Measurements from ENCODE around the gene AXIN2. TPM values are rescaled to one million over a fixed set of nuclear protein-coding genes. Genes with fewer than 3 reads are reported as not detected.

The AXIN2 gene
- total RNA-seq, 4 donors from 2014 or later: 15.3 to 23.7 (median 20.5) TPM

GRCh38 chr17:65557349-65558310 lies 3.8 kb downstream of the AXIN2 start:
- DNase-seq (ENCODE audit: low spot score in 2 of 2): no peak
- H3K27ac ChIP-seq: peak overlapping the region in 2 of 4 donors; percentile 55 to 90
- H3K4me3 ChIP-seq: peak overlapping the region in 1 of 4 donors; percentile 74
- H3K36me3 ChIP-seq: no peaks in the 10 kb centered on the region
- no peaks in the 10 kb centered on the region for H3K9me3 ChIP-seq
- peaks cover 0 to 25% (median 14%) of the 10 kb centered on the region in 4 donors for H3K4me1 ChIP-seq
- WGBS, 2 donors: 71 to 78% methylated on average over 21 of the region's 21 CpGs
- H3K27me3 ChIP-seq: no peaks in the 10 kb centered on the region
- no peak for TF ChIP-seq CTCF (IDR thresholded peaks at IDR 0.05)
- no peak for TF ChIP-seq EP300 (IDR thresholded peaks at IDR 0.05)
- TF ChIP-seq POLR2A (IDR thresholded peaks at IDR 0.05): no peak

- no peak for TF ChIP-seq EP300 (IDR thresholded peaks at IDR 0.05)
- TF ChIP-seq POLR2A (IDR thresholded peaks at IDR 0.05): no peak
- TF ChIP-seq CTCF (IDR thresholded peaks at IDR 0.05): no peak
- Histone ChIP-seq H3K27ac (peak overlapping the region in 2 of 4 donors; percentile 21 to 55), H3K36me3 (no peaks in the 10 kb centered on the region), H3K27me3 (no peaks in the 10 kb centered on the region), H3K4me1 (peaks cover 0 to 21% (median 16%) of the 10 kb centered on the region in 4 donors), H3K9me3 (no peaks in the 10 kb centered on the region), H3K4me3 (peak overlapping the region in 2 of 4 donors; percentile 23 to 74)
- 4 to 10% methylated on average over 4 of the region's 4 CpGs for WGBS, 2 donors
- DNase-seq (ENCODE audit: low spot score in 2 of 2): no peak
Measured at GRCh38 chr17:65556910-65557348, 4.5 kb downstream of the AXIN2 start.

GRCh38 chr17:65556014-65556909 lies 5.2 kb downstream of the AXIN2 start:
- peak; percentile 66 to 80 for DNase-seq (ENCODE audit: low spot score in 2 of 2)
- H3K27ac ChIP-seq: peak overlapping the region in 3 of 4 donors; percentile 21 to 55 (median 28)

GRCh38 chr17:65554553-65555223 lies 6.8 kb downstream of the AXIN2 start:
- Histone ChIP-seq H3K4me1 (peaks cover 0 to 35% (median 16%) of the 10 kb centered on the region in 4 donors), H3K36me3 (peaks cover 0 to under 1% (median 0%) of the 10 kb centered on the region in 3 donors), H3K4me3 (no peak overlapping the region), H3K27ac (no peak overlapping the region), H3K27me3 (no peaks in the 10 kb centered on the region), H3K9me3 (no peaks in the 10 kb centered on the region)
- 41 to 47% methylated on average over 18 of the region's 18 CpGs for WGBS, 2 donors
- peak in 2 of 5 experiments; percentile 2 to 29 for TF ChIP-seq CTCF (IDR thresholded peaks at IDR 0.05)
- no peak for TF ChIP-seq POLR2A (IDR thresholded peaks at IDR 0.05)
- no peak for DNase-seq (ENCODE audit: low spot score in 2 of 2)

More at GRCh38 chr17:65556014-65556909, 5.2 kb downstream of the AXIN2 start:
- no peaks in the 10 kb centered on the region for H3K9me3 ChIP-seq
- peak; percentile 72 to 80 (median 76) for TF ChIP-seq CTCF (IDR thresholded peaks at IDR 0.05)
- no peak for TF ChIP-seq EP300 (IDR thresholded peaks at IDR 0.05)
- TF ChIP-seq POLR2A (IDR thresholded peaks at IDR 0.05): no peak
- H3K36me3 ChIP-seq: no peaks in the 10 kb centered on the region
- peak overlapping the region in 2 of 4 donors; percentile 23 to 74 for H3K4me3 ChIP-seq
- peaks cover 0 to 23% (median 16%) of the 10 kb centered on the region in 4 donors for H3K4me1 ChIP-seq
- H3K27me3 ChIP-seq: no peaks in the 10 kb centered on the region
- 39 to 47% methylated on average over 12 to 16 of the region's 17 CpGs for WGBS, 2 donors

All from tibial nerve (tissue), 4 donors.